Measurements from ENCODE around the gene C16orf74.

C16orf74 gene

DNA sequence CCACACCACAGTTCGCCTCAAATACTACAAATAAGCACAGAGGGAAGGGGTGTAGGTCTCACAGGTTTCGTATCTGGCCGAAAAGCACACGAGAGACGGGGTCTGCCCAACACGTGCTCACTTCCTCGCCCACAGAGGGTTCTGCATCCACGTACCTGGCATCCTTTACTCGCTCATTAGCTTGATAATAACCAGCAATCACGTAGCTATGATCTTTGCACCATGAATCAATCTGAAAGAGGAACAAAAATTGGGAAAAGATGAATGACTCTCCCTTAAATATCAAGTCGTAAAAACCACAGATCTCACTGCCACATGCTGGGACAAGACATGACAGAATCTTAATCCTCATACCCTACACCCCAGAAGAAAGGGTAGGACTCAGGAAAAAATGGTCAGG lies 37.9 kb upstream of the C16orf74 start:
- Histone ChIP-seq H3K9me3 (ENCODE audit: control insufficient read depth, insufficient read depth, low read depth, low read length) (peaks cover 3% of the 10 kb centered on the region), H3K9ac (ENCODE audit: low read length) (no peak overlapping the region), H3K27me3 (ENCODE audit: control insufficient read depth, insufficient read depth, low read length) (no peaks in the 10 kb centered on the region), H3K36me3 (ENCODE audit: control insufficient read depth, insufficient read depth, low read length) (peaks cover 73% of the 10 kb centered on the region), H3K4me3 (ENCODE audit: low read depth, low read length) (no peak overlapping the region), H3K4me1 (ENCODE audit: control insufficient read depth, insufficient read depth, low read length) (no peaks in the 10 kb centered on the region), H3K27ac (ENCODE audit: low read depth, low read length) (no peak overlapping the region)

- Histone ChIP-seq H3K9ac (ENCODE audit: low read length) (no peak overlapping the region), H3K9me3 (ENCODE audit: control insufficient read depth, insufficient read depth, low read depth, low read length) (no peaks in the 10 kb centered on the region), H3K4me3 (ENCODE audit: low read depth, low read length) (no peak overlapping the region), H3K27me3 (ENCODE audit: control insufficient read depth, insufficient read depth, low read length) (no peaks in the 10 kb centered on the region), H3K36me3 (ENCODE audit: control insufficient read depth, insufficient read depth, low read length) (peaks cover 72% of the 10 kb centered on the region), H3K4me1 (ENCODE audit: control insufficient read depth, insufficient read depth, low read length) (no peaks in the 10 kb centered on the region), H3K27ac (ENCODE audit: low read depth, low read length) (no peak overlapping the region)
These were observed 35.0 kb upstream of the C16orf74 start for GRCh38 chr16:85785927-85786326.

- no peak overlapping the region for H3K4me3 ChIP-seq (ENCODE audit: low read depth, low read length)
- no peaks in the 10 kb centered on the region for H3K4me1 ChIP-seq (ENCODE audit: control insufficient read depth, insufficient read depth, low read length)
- H3K27me3 ChIP-seq (ENCODE audit: control insufficient read depth, insufficient read depth, low read length): no peaks in the 10 kb centered on the region
- peaks cover 83% of the 10 kb centered on the region for H3K36me3 ChIP-seq (ENCODE audit: control insufficient read depth, insufficient read depth, low read length)
- no peak overlapping the region for H3K27ac ChIP-seq (ENCODE audit: low read depth, low read length)
- H3K9ac ChIP-seq (ENCODE audit: low read length): no peak overlapping the region
- no peaks in the 10 kb centered on the region for H3K9me3 ChIP-seq (ENCODE audit: control insufficient read depth, insufficient read depth, low read depth, low read length)
These were observed 33.9 kb upstream of the C16orf74 start for GRCh38 chr16:85784813-85785212.

- H3K9ac ChIP-seq (ENCODE audit: low read length): no peak overlapping the region
- no peaks in the 10 kb centered on the region for H3K27me3 ChIP-seq (ENCODE audit: control insufficient read depth, insufficient read depth, low read length)
- H3K4me1 ChIP-seq (ENCODE audit: control insufficient read depth, insufficient read depth, low read length): no peaks in the 10 kb centered on the region
These were observed 32.5 kb upstream of the C16orf74 start for GRCh38 chr16:85783441-85783840.

DNA sequence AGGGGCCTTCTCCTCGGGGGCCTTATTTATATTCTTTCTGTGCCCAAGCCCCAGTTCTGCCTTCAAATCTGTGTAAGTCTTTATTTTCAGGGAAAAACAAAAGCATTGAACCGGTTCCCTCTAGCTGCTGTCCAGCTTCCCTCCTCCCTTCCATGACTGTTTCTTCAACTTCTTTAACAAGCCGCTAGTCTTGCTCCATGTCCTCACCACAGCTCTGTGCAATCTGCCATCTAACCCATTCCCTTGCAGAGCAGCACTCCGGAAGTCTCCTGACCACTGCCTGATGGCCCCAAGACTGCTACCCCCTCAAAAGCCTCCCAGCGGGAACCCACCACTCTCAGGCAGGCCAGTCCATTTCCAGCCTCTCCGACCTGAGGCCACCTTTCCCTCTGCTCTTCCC lies 31.6 kb upstream of the C16orf74 start:
- no peak overlapping the region for H3K4me3 ChIP-seq (ENCODE audit: low read depth, low read length)
- no peak overlapping the region for H3K27ac ChIP-seq (ENCODE audit: low read depth, low read length)
- H3K36me3 ChIP-seq (ENCODE audit: control insufficient read depth, insufficient read depth, low read length): peaks cover 87% of the 10 kb centered on the region
- H3K27me3 ChIP-seq (ENCODE audit: control insufficient read depth, insufficient read depth, low read length): no peaks in the 10 kb centered on the region
- H3K9ac ChIP-seq (ENCODE audit: low read length): no peak overlapping the region
- no peaks in the 10 kb centered on the region for H3K4me1 ChIP-seq (ENCODE audit: control insufficient read depth, insufficient read depth, low read length)
- no peaks in the 10 kb centered on the region for H3K9me3 ChIP-seq (ENCODE audit: control insufficient read depth, insufficient read depth, low read depth, low read length)

More at GRCh38 chr16:85783441-85783840, 32.5 kb upstream of the C16orf74 start:
- H3K9me3 ChIP-seq (ENCODE audit: control insufficient read depth, insufficient read depth, low read depth, low read length): no peaks in the 10 kb centered on the region
- no peak overlapping the region for H3K4me3 ChIP-seq (ENCODE audit: low read depth, low read length)
- no peak overlapping the region for H3K27ac ChIP-seq (ENCODE audit: low read depth, low read length)
- peaks cover 87% of the 10 kb centered on the region for H3K36me3 ChIP-seq (ENCODE audit: control insufficient read depth, insufficient read depth, low read length)

GRCh38 chr16:85781695-85782370 lies 30.9 kb upstream of the C16orf74 start:
- no peak overlapping the region for H3K4me3 ChIP-seq (ENCODE audit: low read depth, low read length)
- H3K9ac ChIP-seq (ENCODE audit: low read length): no peak overlapping the region
- no peaks in the 10 kb centered on the region for H3K9me3 ChIP-seq (ENCODE audit: control insufficient read depth, insufficient read depth, low read depth, low read length)
- H3K4me1 ChIP-seq (ENCODE audit: control insufficient read depth, insufficient read depth, low read length): no peaks in the 10 kb centered on the region
- no peaks in the 10 kb centered on the region for H3K27me3 ChIP-seq (ENCODE audit: control insufficient read depth, insufficient read depth, low read length)
- no peak overlapping the region for H3K27ac ChIP-seq (ENCODE audit: low read depth, low read length)
- H3K36me3 ChIP-seq (ENCODE audit: control insufficient read depth, insufficient read depth, low read length): peaks cover 87% of the 10 kb centered on the region

- peaks cover 87% of the 10 kb centered on the region for H3K36me3 ChIP-seq (ENCODE audit: control insufficient read depth, insufficient read depth, low read length)
- no peak overlapping the region for H3K27ac ChIP-seq (ENCODE audit: low read depth, low read length)
These were observed 30.3 kb upstream of the C16orf74 start for GRCh38 chr16:85781156-85781555.

GRCh38 chr16:85780281-85780680 lies 29.4 kb upstream of the C16orf74 start:
- H3K36me3 ChIP-seq (ENCODE audit: control insufficient read depth, insufficient read depth, low read length): peaks cover 79% of the 10 kb centered on the region

More at GRCh38 chr16:85781156-85781555, 30.3 kb upstream of the C16orf74 start:
- no peak overlapping the region for H3K4me3 ChIP-seq (ENCODE audit: low read depth, low read length)
- H3K27me3 ChIP-seq (ENCODE audit: control insufficient read depth, insufficient read depth, low read length): no peaks in the 10 kb centered on the region
- no peaks in the 10 kb centered on the region for H3K4me1 ChIP-seq (ENCODE audit: control insufficient read depth, insufficient read depth, low read length)
- no peaks in the 10 kb centered on the region for H3K9me3 ChIP-seq (ENCODE audit: control insufficient read depth, insufficient read depth, low read depth, low read length)
- H3K9ac ChIP-seq (ENCODE audit: low read length): no peak overlapping the region

DNA sequence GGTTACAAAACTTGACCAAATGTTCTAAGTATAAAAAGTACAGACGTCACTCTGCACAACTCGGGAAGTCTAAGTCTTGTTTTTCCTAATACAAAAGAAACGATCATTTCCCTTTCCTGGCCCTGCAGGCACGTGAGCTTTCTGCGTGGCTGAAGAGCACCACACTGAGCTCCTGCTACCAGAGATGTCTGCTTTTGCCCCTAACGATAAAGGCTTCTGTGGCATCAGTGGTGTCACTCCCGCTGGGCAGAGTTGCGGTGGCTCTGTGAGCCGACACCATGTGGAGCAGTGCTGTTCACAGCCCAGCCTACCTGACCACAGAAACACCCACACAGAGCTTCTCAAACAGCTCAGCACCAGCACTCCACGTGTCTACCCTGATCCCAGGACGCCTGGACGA lies 28.0 kb upstream of the C16orf74 start:
- no peak overlapping the region for H3K4me3 ChIP-seq (ENCODE audit: low read depth, low read length)
- H3K9me3 ChIP-seq (ENCODE audit: control insufficient read depth, insufficient read depth, low read depth, low read length): no peaks in the 10 kb centered on the region
- H3K9ac ChIP-seq (ENCODE audit: low read length): no peak overlapping the region
- no peaks in the 10 kb centered on the region for H3K4me1 ChIP-seq (ENCODE audit: control insufficient read depth, insufficient read depth, low read length)
- H3K27ac ChIP-seq (ENCODE audit: low read depth, low read length): no peak overlapping the region
- peaks cover 73% of the 10 kb centered on the region for H3K36me3 ChIP-seq (ENCODE audit: control insufficient read depth, insufficient read depth, low read length)
- no peaks in the 10 kb centered on the region for H3K27me3 ChIP-seq (ENCODE audit: control insufficient read depth, insufficient read depth, low read length)

More at GRCh38 chr16:85780281-85780680, 29.4 kb upstream of the C16orf74 start:
- Histone ChIP-seq H3K27me3 (ENCODE audit: control insufficient read depth, insufficient read depth, low read length) (no peaks in the 10 kb centered on the region), H3K4me1 (ENCODE audit: control insufficient read depth, insufficient read depth, low read length) (no peaks in the 10 kb centered on the region), H3K4me3 (ENCODE audit: low read depth, low read length) (no peak overlapping the region), H3K9ac (ENCODE audit: low read length) (no peak overlapping the region), H3K9me3 (ENCODE audit: control insufficient read depth, insufficient read depth, low read depth, low read length) (no peaks in the 10 kb centered on the region), H3K27ac (ENCODE audit: low read depth, low read length) (no peak overlapping the region)

GRCh38 chr16:85777583-85778310 lies 26.9 kb upstream of the C16orf74 start:
- Histone ChIP-seq H3K27ac (ENCODE audit: low read depth, low read length) (no peak overlapping the region), H3K9ac (ENCODE audit: low read length) (no peak overlapping the region), H3K4me3 (ENCODE audit: low read depth, low read length) (no peak overlapping the region), H3K27me3 (ENCODE audit: control insufficient read depth, insufficient read depth, low read length) (no peaks in the 10 kb centered on the region), H3K9me3 (ENCODE audit: control insufficient read depth, insufficient read depth, low read depth, low read length) (no peaks in the 10 kb centered on the region), H3K36me3 (ENCODE audit: control insufficient read depth, insufficient read depth, low read length) (peaks cover 65% of the 10 kb centered on the region), H3K4me1 (ENCODE audit: control insufficient read depth, insufficient read depth, low read length) (no peaks in the 10 kb centered on the region)

DNA sequence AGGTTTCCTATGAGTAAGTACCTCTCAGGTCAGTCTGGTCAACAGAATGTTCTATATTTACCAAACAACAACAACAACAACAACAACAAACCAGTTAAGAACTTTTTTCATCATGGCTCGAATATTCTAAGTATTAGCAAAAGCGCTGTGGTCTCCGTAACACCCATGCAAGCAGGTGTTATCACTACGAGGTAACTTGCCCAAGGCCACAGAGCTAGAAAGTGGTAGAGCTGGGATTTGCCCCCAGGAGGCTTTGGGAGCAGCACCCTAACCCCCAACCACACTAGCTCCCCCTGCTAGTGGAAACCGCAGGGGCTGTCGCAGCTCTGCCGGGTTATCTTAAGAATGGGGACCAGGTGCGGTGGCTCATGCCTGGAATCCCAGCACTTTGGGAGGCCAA lies 23.9 kb upstream of the C16orf74 start:
- no peak overlapping the region for H3K27ac ChIP-seq (ENCODE audit: low read depth, low read length)
- H3K9ac ChIP-seq (ENCODE audit: low read length): no peak overlapping the region
- no peak overlapping the region for H3K4me3 ChIP-seq (ENCODE audit: low read depth, low read length)
- no peaks in the 10 kb centered on the region for H3K9me3 ChIP-seq (ENCODE audit: control insufficient read depth, insufficient read depth, low read depth, low read length)
- no peaks in the 10 kb centered on the region for H3K4me1 ChIP-seq (ENCODE audit: control insufficient read depth, insufficient read depth, low read length)
- H3K36me3 ChIP-seq (ENCODE audit: control insufficient read depth, insufficient read depth, low read length): peaks cover 41% of the 10 kb centered on the region
- H3K27me3 ChIP-seq (ENCODE audit: control insufficient read depth, insufficient read depth, low read length): no peaks in the 10 kb centered on the region
